Measurements from ENCODE around the gene ZNF835.

- TF ChIP-seq, protein P1, sequence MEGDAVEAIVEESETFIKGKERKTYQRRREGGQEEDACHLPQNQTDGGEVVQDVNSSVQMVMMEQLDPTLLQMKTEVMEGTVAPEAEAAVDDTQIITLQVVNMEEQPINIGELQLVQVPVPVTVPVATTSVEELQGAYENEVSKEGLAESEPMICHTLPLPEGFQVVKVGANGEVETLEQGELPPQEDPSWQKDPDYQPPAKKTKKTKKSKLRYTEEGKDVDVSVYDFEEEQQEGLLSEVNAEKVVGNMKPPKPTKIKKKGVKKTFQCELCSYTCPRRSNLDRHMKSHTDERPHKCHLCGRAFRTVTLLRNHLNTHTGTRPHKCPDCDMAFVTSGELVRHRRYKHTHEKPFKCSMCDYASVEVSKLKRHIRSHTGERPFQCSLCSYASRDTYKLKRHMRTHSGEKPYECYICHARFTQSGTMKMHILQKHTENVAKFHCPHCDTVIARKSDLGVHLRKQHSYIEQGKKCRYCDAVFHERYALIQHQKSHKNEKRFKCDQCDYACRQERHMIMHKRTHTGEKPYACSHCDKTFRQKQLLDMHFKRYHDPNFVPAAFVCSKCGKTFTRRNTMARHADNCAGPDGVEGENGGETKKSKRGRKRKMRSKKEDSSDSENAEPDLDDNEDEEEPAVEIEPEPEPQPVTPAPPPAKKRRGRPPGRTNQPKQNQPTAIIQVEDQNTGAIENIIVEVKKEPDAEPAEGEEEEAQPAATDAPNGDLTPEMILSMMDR (IDR thresholded peaks at IDR 0.05; ENCODE audit: insufficient read depth, low read length, poor library complexity, severe bottlenecking) = no peak
- no peak for TF ChIP-seq EZH2phosphoT487 (conservative IDR thresholded peaks at IDR 0.05; ENCODE audit: low read length)
Measured at GRCh38 chr19:56623006-56623405, 48.6 kb downstream of the ZNF835 start.

All from SU-DHL-6 (cell line).